ENCODE data around the gene DENND1A. TPM values are rescaled to one million over a fixed set of nuclear protein-coding genes. Genes with fewer than 3 reads are reported as not detected.

The DENND1A gene
- total RNA-seq, 1 donor from 2014 or later, result 12.7 TPM

- no peak overlapping the region for H3K27ac Mint-ChIP-seq (ENCODE audit: unreplicated experiment)
- H3K27me3 ChIP-seq (ENCODE audit: insufficient read depth, low read length), result peaks cover 28% of the 10 kb centered on the region
- no peak overlapping the region for H3K27ac ChIP-seq (ENCODE audit: low read depth, low read length)
- peaks cover 26% of the 10 kb centered on the region for H3K27me3 Mint-ChIP-seq (ENCODE audit: low read depth, unreplicated experiment)
- H3K79me2 ChIP-seq (ENCODE audit: insufficient read depth, low read length), result no peaks in the 10 kb centered on the region
- H3K36me3 ChIP-seq (ENCODE audit: insufficient read depth, low read length), result no peaks in the 10 kb centered on the region
- no peak overlapping the region for H3K4me2 ChIP-seq (ENCODE audit: low read length)
- no peak for DNase-seq (ENCODE audit: low read depth)
- no peaks in the 10 kb centered on the region for H4K20me1 ChIP-seq (ENCODE audit: insufficient read depth, low read length)
- no peak overlapping the region for H3K4me3 ChIP-seq (ENCODE audit: insufficient read depth, low read depth, low read length)
- peaks cover 3% of the 10 kb centered on the region for H3K9me3 Mint-ChIP-seq (ENCODE audit: unreplicated experiment)
- no peak overlapping the region for H2AFZ ChIP-seq (ENCODE audit: low read depth, low read length)
- FAIRE-seq, result no peak
- H3K4me3 Mint-ChIP-seq (ENCODE audit: unreplicated experiment), result peak overlapping the region; percentile 69
- peaks cover 5% of the 10 kb centered on the region for H3K9me3 ChIP-seq (ENCODE audit: insufficient read depth, low read depth, low read length)
- H3K36me3 Mint-ChIP-seq (ENCODE audit: low read depth, unreplicated experiment), result peaks cover 7% of the 10 kb centered on the region
- peaks cover 8% of the 10 kb centered on the region for H3K4me1 Mint-ChIP-seq (ENCODE audit: low read depth, unreplicated experiment)
- H3K9ac ChIP-seq (ENCODE audit: low read length), result no peak overlapping the region
- no peak for TF ChIP-seq CTCF (IDR thresholded peaks at IDR 0.05; ENCODE audit: insufficient read depth, low read depth, low read length)
- TF ChIP-seq EZH2 (IDR thresholded peaks at IDR 0.05; ENCODE audit: insufficient read depth, low read length), result no peak
- H3K4me1 ChIP-seq (ENCODE audit: insufficient read depth, low read length), result peaks cover 7% of the 10 kb centered on the region
Measured at GRCh38 chr9:123371805-123372590, 557.9 kb downstream of the DENND1A start.

GRCh38 chr9:123371228-123371584 is 558.7 kb downstream of the DENND1A start:
- Histone ChIP-seq H3K27me3 (ENCODE audit: insufficient read depth, low read length) (peaks cover 28% of the 10 kb centered on the region), H3K79me2 (ENCODE audit: insufficient read depth, low read length) (no peaks in the 10 kb centered on the region), H4K20me1 (ENCODE audit: insufficient read depth, low read length) (no peaks in the 10 kb centered on the region), H3K36me3 (ENCODE audit: insufficient read depth, low read length) (no peaks in the 10 kb centered on the region), H3K9me3 (ENCODE audit: insufficient read depth, low read depth, low read length) (peaks cover 5% of the 10 kb centered on the region), H2AFZ (ENCODE audit: low read depth, low read length) (no peak overlapping the region), H3K27ac (ENCODE audit: low read depth, low read length) (no peak overlapping the region), H3K9ac (ENCODE audit: low read length) (no peak overlapping the region), H3K4me3 (ENCODE audit: insufficient read depth, low read depth, low read length) (no peak overlapping the region), H3K4me2 (ENCODE audit: low read length) (no peak overlapping the region), H3K4me1 (ENCODE audit: insufficient read depth, low read length) (peaks cover 7% of the 10 kb centered on the region)
- H3K4me3 Mint-ChIP-seq (ENCODE audit: unreplicated experiment), result no peak overlapping the region
- peaks cover 25% of the 10 kb centered on the region for H3K27me3 Mint-ChIP-seq (ENCODE audit: low read depth, unreplicated experiment)
- DNase-seq (ENCODE audit: low read depth) (no peak), FAIRE-seq (no peak)
- H3K27ac Mint-ChIP-seq (ENCODE audit: unreplicated experiment), result no peak overlapping the region
- TF ChIP-seq CTCF (IDR thresholded peaks at IDR 0.05; ENCODE audit: insufficient read depth, low read depth, low read length), result no peak
- TF ChIP-seq EZH2 (IDR thresholded peaks at IDR 0.05; ENCODE audit: insufficient read depth, low read length), result no peak
- peaks cover 3% of the 10 kb centered on the region for H3K9me3 Mint-ChIP-seq (ENCODE audit: unreplicated experiment)
- H3K4me1 Mint-ChIP-seq (ENCODE audit: low read depth, unreplicated experiment), result peaks cover 8% of the 10 kb centered on the region
- peaks cover 7% of the 10 kb centered on the region for H3K36me3 Mint-ChIP-seq (ENCODE audit: low read depth, unreplicated experiment)

Data from astrocyte (in vitro differentiated cells and primary cell).